ENCODE results near the gene ASPSCR1. TPM values are rescaled to one million over a fixed set of nuclear protein-coding genes. Genes with fewer than 3 reads are reported as not detected.

ASPSCR1 gene
- total and polyA plus RNA-seq, 2 donors from 2014 or later, result 35.2 to 57.5 TPM

DNA sequence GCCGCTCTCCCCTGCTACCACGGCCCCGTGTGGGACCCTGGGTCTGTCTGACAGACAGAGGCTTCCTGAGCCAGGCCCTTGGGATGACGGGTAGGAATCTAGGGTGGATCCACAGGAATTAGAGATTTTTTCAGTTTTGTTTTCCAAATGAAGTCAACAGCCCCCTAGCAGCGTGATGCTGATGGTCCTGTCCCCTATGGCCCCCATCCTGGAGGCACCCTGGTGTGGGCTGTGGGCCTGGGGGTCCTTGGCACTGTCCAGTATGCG, 29.7 kb downstream of the ASPSCR1 start:
- DNase-seq (no peak), FAIRE-seq (no peak)
- Histone ChIP-seq H3K27ac (ENCODE audit: low read depth in 2 of 2, low read length in 2 of 2) (no peak overlapping the region), H3K27me3 (ENCODE audit: control insufficient read depth, insufficient read depth, low read length) (no peaks in the 10 kb centered on the region), H3K4me3 (ENCODE audit: low read length in 3 of 3) (no peak overlapping the region), H3K4me1 (ENCODE audit: control insufficient read depth in 2 of 3, insufficient read depth in 2 of 3, low read depth in 1 of 3, low read length in 3 of 3) (peaks cover 0 to 3% (median 0%) of the 10 kb centered on the region in 3 donors), H3K9me3 (ENCODE audit: control insufficient read depth in 2 of 3, insufficient read depth in 1 of 3, low read length in 3 of 3) (no peaks in the 10 kb centered on the region), H3K36me3 (ENCODE audit: control insufficient read depth in 2 of 3, insufficient read depth in 3 of 3, low read length in 3 of 3) (no peaks in the 10 kb centered on the region), H3K9ac (ENCODE audit: low read length in 3 of 3) (no peak overlapping the region)
- intact Hi-C loops (cut with DNase I), result no loop called here
- TF ChIP-seq, protein P1, sequence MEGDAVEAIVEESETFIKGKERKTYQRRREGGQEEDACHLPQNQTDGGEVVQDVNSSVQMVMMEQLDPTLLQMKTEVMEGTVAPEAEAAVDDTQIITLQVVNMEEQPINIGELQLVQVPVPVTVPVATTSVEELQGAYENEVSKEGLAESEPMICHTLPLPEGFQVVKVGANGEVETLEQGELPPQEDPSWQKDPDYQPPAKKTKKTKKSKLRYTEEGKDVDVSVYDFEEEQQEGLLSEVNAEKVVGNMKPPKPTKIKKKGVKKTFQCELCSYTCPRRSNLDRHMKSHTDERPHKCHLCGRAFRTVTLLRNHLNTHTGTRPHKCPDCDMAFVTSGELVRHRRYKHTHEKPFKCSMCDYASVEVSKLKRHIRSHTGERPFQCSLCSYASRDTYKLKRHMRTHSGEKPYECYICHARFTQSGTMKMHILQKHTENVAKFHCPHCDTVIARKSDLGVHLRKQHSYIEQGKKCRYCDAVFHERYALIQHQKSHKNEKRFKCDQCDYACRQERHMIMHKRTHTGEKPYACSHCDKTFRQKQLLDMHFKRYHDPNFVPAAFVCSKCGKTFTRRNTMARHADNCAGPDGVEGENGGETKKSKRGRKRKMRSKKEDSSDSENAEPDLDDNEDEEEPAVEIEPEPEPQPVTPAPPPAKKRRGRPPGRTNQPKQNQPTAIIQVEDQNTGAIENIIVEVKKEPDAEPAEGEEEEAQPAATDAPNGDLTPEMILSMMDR (IDR thresholded peaks at IDR 0.05; ENCODE audit: borderline replicate concordance, extremely low read depth, insufficient read depth), result no peak

- TF ChIP-seq, protein P1 (IDR thresholded peaks at IDR 0.05; ENCODE audit: borderline replicate concordance, extremely low read depth, insufficient read depth), result no peak
- Histone ChIP-seq H3K27ac (ENCODE audit: low read depth in 2 of 2, low read length in 2 of 2) (no peak overlapping the region), H3K36me3 (ENCODE audit: control insufficient read depth in 2 of 3, insufficient read depth in 3 of 3, low read length in 3 of 3) (no peaks in the 10 kb centered on the region), H3K9me3 (ENCODE audit: control insufficient read depth in 2 of 3, insufficient read depth in 1 of 3, low read length in 3 of 3) (no peaks in the 10 kb centered on the region), H3K9ac (ENCODE audit: low read length in 3 of 3) (no peak overlapping the region), H3K4me3 (ENCODE audit: low read length in 3 of 3) (no peak overlapping the region), H3K27me3 (ENCODE audit: control insufficient read depth, insufficient read depth, low read length) (no peaks in the 10 kb centered on the region), H3K4me1 (ENCODE audit: control insufficient read depth in 2 of 3, insufficient read depth in 2 of 3, low read depth in 1 of 3, low read length in 3 of 3) (peaks cover 0 to 3% (median 0%) of the 10 kb centered on the region in 3 donors)
- DNase-seq (no peak), FAIRE-seq (no peak)
- intact Hi-C loops (cut with DNase I), result no loop called here
Measured at GRCh38 chr17:82007495-82008257, 30.2 kb downstream of the ASPSCR1 start.

- Histone ChIP-seq H3K27me3 (ENCODE audit: control insufficient read depth, insufficient read depth, low read length) (no peaks in the 10 kb centered on the region), H3K27ac (ENCODE audit: low read depth in 2 of 2, low read length in 2 of 2) (no peak overlapping the region), H3K4me3 (ENCODE audit: low read length in 3 of 3) (no peak overlapping the region), H3K36me3 (ENCODE audit: control insufficient read depth in 2 of 3, insufficient read depth in 3 of 3, low read length in 3 of 3) (no peaks in the 10 kb centered on the region), H3K9ac (ENCODE audit: low read length in 3 of 3) (no peak overlapping the region), H3K9me3 (ENCODE audit: control insufficient read depth in 2 of 3, insufficient read depth in 1 of 3, low read length in 3 of 3) (no peaks in the 10 kb centered on the region), H3K4me1 (ENCODE audit: control insufficient read depth in 2 of 3, insufficient read depth in 2 of 3, low read depth in 1 of 3, low read length in 3 of 3) (peaks cover 0 to 1% (median 0%) of the 10 kb centered on the region in 3 donors)
- intact Hi-C loops (cut with DNase I), result no loop called here
- no peak for FAIRE-seq
- no peak for DNase-seq
- TF ChIP-seq, protein P1 (IDR thresholded peaks at IDR 0.05; ENCODE audit: borderline replicate concordance, extremely low read depth, insufficient read depth), result no peak
Measured at GRCh38 chr17:82008258-82008940, 31.0 kb downstream of the ASPSCR1 start.

Measured in kidney (tissue), 14 donors.